NCI-H460 (cell line): ENCODE results near the gene ANTKMT. TPM values are rescaled to one million over a fixed set of nuclear protein-coding genes. Genes with fewer than 3 reads are reported as not detected.
"Not testable (repeated sequence)": the region's sequence is repeated elsewhere in the genome, so short reads cannot be mapped to it uniquely, and the experiment has no call there.

Source experiments
- DNase-seq: peaks from one replicate; pipeline ENCODE4 v3.0.0-alpha.2; 2016; ENCODE audit warnings: low read depth; ENCODE audit errors: extremely low read depth
- total RNA-seq: library from RNA; depleted of rRNA; stranded (reverse); fragments of >200 nt; shearing (Covaris generic); gene quantifications from 2 replicates; pipeline ENCODE4 v1.2.3, GENCODE V29; 2014

ANTKMT gene
- total RNA-seq, 1 experiment from 2014 or later: 22.9 TPM

- DNase-seq: no peak
Observed at GRCh38 chr16:739560-740458, 18.9 kb downstream of the ANTKMT start.

GRCh38 chr16:740459-740763, 19.5 kb downstream of the ANTKMT start:
- no peak for DNase-seq

GRCh38 chr16:740764-741505, 20.0 kb downstream of the ANTKMT start, which contains the start of gene CIAO3:
Gene CIAO3 (minus strand): TSS chr16:740997. CDS start chr16:740985, 12 bp downstream.
- DNase-seq: peak; percentile 85

- DNase-seq: no peak
Observed at GRCh38 chr16:741986-742629, 21.2 kb downstream of the ANTKMT start.

GRCh38 chr16:742894-743293, 21.9 kb downstream of the ANTKMT start:
- DNase-seq: not testable (repeated sequence)

GRCh38 chr16:743794-744500, 23.0 kb downstream of the ANTKMT start:
- no peak for DNase-seq

GRCh38 chr16:745739-746138, 24.8 kb downstream of the ANTKMT start:
- DNase-seq: no peak

- DNase-seq: no peak
Observed at GRCh38 chr16:746637-747036, 25.7 kb downstream of the ANTKMT start.

GRCh38 chr16:747978-748746, 27.2 kb downstream of the ANTKMT start:
- DNase-seq: no peak

- no peak for DNase-seq
Observed at GRCh38 chr16:749010-749409, 28.1 kb downstream of the ANTKMT start.

- no peak for DNase-seq
Observed at GRCh38 chr16:750485-750884, 29.5 kb downstream of the ANTKMT start.

GRCh38 chr16:751152-752006, 30.4 kb downstream of the ANTKMT start:
- no peak for DNase-seq

- no peak for DNase-seq
Observed at GRCh38 chr16:752007-752312, 31.0 kb downstream of the ANTKMT start.

GRCh38 chr16:754121-754607, 33.2 kb downstream of the ANTKMT start:
- DNase-seq: not testable (repeated sequence)

GRCh38 chr16:754656-755055, 33.7 kb downstream of the ANTKMT start:
- DNase-seq: no peak

GRCh38 chr16:756428-756827, 35.5 kb downstream of the ANTKMT start:
- no peak for DNase-seq

- no peak for DNase-seq
Observed at GRCh38 chr16:759110-759910, 38.4 kb downstream of the ANTKMT start.

- DNase-seq: no peak
Observed at GRCh38 chr16:760065-760464, 39.1 kb downstream of the ANTKMT start.
